Measurements from ENCODE around the gene PFKP.

Gene PFKP

DNA sequence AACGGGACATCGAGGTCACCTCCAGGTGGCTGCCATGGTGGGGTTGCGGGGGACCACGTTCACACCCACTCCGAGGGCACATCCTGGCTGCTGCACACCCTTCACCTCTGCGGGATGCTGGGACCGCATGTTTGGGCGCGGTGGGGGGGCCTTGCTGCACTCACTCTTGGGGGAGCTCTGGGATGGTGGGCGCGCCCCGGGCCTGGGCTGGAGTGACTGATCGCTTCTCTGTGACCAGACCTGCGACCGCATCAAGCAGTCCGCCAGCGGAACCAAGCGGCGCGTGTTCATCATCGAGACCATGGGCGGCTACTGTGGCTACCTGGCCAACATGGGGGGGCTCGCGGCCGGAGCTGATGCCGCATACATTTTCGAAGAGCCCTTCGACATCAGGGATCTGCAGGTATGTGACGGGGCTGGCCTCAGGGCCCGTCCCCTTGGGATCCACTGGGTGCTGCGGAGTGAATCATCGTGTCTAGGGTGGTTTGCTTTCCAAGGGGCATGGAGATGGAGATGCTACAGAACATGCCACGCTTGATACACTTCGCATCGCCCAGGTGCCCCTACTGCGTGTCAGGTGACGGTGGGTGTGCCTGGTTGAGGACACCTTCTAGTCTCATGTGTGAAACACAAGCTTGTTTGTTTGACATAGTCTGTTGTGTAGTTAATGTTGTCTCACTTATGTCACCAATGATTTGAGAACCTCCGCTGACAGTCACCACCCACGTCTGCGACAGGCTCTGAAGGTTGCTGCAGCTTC, 62.4 kb downstream of the PFKP start:
- H3K36me3 ChIP-seq (ENCODE audit: insufficient read depth, low read length) = peaks cover 25% of the 10 kb centered on the region
- no peak overlapping the region for H3K9ac ChIP-seq (ENCODE audit: low read depth, low read length)
- H3K4me1 ChIP-seq (ENCODE audit: insufficient read depth, low read length) = no peaks in the 10 kb centered on the region
- no peaks in the 10 kb centered on the region for H3K9me3 ChIP-seq (ENCODE audit: control insufficient read depth, insufficient read depth, low read length)

DNA sequence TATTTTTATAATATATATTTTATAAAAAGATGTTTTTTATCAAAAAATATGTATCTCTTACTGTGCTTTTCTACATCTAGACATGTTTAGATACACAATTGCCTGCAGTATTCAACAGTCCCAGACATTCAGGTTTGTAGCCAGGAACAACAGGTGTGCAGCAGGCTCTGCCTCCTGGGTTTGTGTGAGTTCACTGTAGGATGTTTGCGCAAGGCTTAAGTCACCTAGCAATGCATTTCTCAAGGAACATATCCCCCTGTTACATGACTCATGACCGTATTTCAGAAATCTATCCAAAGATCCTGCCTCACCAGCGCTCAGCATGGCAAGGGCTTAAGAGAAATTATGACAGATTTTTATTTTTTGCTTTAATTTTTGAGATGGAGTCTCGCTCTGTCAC, 63.8 kb downstream of the PFKP start:
- H3K4me1 ChIP-seq (ENCODE audit: insufficient read depth, low read length) = no peaks in the 10 kb centered on the region

DNA sequence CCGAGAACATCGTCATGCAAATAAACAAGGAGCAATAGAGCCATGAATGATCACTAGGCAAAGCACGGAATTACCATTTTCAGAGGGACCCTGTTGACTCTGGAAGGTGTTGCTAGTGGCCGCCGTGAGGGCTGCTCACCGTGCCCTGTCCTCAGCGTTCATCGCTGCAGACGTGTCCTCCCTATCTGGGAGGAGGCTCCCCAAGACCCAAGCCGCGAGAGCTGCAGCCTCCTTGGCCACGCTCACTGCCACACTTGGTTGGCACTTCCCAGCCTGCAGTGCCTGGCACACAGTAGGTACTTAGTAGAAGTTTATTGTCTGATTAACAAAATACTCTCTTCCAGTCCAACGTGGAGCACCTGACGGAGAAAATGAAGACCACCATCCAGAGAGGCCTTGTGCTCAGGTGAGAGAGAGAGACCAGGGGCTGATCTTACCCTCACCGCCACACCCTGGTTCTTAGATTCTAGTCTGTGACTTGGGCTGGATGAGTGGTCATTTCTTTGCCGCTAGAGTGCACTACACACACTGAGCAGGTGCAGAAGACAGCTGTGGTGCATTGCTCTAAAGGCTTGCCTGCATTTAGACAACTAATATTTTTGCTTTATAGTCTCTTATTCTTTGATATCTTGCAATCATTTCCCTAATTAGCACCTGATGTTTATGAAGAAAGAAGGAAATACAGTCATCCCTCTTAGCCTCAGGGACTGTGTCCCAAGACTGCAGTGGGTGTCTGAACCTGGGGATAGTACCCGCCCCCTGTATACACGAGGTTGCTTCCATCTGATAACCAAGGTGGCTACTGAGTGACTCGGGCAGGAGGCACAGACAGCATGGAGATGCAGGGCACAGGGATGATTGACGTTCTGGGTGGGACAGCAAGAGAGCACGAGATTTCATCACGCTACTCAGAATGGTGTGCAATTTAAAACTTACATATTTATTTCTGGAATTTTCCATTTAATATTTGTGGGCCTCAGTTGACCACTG, 65.0 kb downstream of the PFKP start:
- H3K4me1 ChIP-seq (ENCODE audit: insufficient read depth, low read length) = no peaks in the 10 kb centered on the region
- H3K9me3 ChIP-seq (ENCODE audit: control insufficient read depth, insufficient read depth, low read length) = no peaks in the 10 kb centered on the region
- no peak overlapping the region for H3K9ac ChIP-seq (ENCODE audit: low read depth, low read length)
- peaks cover 36% of the 10 kb centered on the region for H3K36me3 ChIP-seq (ENCODE audit: insufficient read depth, low read length)

More for the DNA sequence above, 63.8 kb downstream of the PFKP start:
- Histone ChIP-seq H3K9me3 (ENCODE audit: control insufficient read depth, insufficient read depth, low read length) (no peaks in the 10 kb centered on the region), H3K9ac (ENCODE audit: low read depth, low read length) (no peak overlapping the region), H3K36me3 (ENCODE audit: insufficient read depth, low read length) (peaks cover 33% of the 10 kb centered on the region)

DNA sequence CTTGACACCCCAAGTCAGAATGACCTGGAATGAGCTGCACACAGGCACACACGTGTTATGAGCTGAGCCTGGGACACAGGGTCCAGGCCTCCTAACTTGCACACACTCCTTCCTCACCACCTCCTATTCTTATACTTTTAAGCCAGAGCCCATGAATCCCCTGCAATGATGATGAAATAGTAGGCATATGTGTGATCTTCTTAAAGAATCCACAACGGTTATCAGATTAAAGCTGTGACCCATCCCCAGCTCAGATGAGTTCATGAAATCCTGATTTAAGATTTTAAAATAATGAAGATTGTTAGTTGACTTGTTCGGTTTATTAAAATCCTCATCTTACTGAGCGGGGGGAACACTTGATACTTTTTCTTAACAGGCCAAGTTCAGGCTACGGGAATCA, 66.6 kb downstream of the PFKP start:
- Histone ChIP-seq H3K9me3 (ENCODE audit: control insufficient read depth, insufficient read depth, low read length) (no peaks in the 10 kb centered on the region), H3K36me3 (ENCODE audit: insufficient read depth, low read length) (peaks cover 42% of the 10 kb centered on the region), H3K4me1 (ENCODE audit: insufficient read depth, low read length) (no peaks in the 10 kb centered on the region), H3K9ac (ENCODE audit: low read depth, low read length) (no peak overlapping the region)

DNA sequence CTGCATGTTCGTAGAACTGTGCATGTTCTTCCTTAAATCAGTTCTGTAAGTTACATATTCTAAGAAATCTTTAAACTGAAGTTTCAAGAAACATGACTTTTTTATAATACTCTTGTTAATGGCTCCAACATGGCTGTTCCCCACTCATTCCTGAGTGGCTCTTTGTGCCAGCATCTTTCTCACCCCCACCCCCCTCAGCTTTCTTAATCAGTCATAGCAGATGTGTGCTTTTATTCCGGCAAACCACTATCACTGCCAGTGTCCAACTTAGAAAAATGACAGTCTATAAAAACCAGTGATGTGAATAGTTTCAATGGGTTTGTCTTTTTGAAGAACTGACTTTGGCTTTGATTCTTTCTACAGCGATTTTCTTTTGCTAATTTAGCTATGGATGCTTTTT, 67.7 kb downstream of the PFKP start:
- Histone ChIP-seq H3K36me3 (ENCODE audit: insufficient read depth, low read length) (peaks cover 48% of the 10 kb centered on the region), H3K9me3 (ENCODE audit: control insufficient read depth, insufficient read depth, low read length) (no peaks in the 10 kb centered on the region)

DNA sequence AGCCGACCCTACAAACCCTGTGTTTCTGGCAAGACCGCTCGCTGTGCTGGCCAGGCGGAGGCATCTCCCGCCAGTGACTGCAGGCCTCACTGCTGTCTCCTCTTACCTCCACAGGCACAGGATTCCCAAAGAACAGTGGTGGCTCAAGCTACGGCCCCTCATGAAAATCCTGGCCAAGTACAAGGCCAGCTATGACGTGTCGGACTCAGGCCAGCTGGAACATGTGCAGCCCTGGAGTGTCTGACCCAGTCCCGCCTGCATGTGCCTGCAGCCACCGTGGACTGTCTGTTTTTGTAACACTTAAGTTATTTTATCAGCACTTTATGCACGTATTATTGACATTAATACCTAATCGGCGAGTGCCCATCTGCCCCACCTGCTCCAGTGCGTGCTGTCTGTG, 69.0 kb downstream of the PFKP start:
- Histone ChIP-seq H3K9me3 (ENCODE audit: control insufficient read depth, insufficient read depth, low read length) (no peaks in the 10 kb centered on the region), H3K4me1 (ENCODE audit: insufficient read depth, low read length) (no peaks in the 10 kb centered on the region), H3K36me3 (ENCODE audit: insufficient read depth, low read length) (peaks cover 52% of the 10 kb centered on the region), H3K9ac (ENCODE audit: low read depth, low read length) (no peak overlapping the region)

More for the DNA sequence above, 67.7 kb downstream of the PFKP start:
- Histone ChIP-seq H3K9ac (ENCODE audit: low read depth, low read length) (no peak overlapping the region), H3K4me1 (ENCODE audit: insufficient read depth, low read length) (no peaks in the 10 kb centered on the region)

DNA sequence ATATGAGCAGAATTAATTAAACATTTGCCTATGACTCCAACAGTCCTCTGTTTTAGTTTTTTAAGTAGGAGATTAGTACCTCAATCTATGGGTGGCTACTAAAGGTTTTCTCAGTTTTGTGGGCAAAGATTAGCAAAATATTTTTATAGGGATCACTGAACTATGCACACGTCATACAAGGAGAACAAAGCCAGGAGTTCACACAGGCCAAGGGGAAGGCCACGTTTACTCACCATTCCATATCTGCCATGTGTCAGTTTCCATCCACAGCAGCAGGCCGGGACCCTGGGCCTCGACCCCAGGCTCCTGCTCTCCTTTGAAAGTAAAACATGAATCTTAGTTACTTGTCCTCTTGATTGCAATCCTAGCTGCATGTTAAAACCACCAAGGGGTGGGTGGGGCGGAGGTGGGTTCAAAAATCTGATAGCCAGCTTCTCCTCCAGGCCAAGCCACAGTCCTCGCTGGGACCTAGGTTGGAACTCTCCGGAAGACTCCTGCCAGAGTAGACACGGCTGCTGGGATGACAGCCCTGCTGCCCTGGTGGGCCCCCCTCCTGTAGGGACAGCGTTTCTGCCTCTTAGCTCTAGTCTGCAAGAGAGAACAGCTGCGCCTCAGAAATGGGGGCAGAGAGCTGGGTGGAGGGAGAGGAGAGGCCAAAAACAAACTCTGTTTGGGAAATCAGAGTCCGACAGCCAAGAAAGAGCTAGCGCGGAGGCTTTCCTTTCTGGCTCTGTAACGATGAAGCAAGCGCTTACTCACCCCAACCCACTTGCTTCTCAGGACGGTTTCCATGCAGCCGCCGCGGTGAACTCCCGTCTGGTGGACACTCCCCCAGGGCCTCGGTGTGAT, 69.6 kb downstream of the PFKP start:
- Histone ChIP-seq H3K9me3 (ENCODE audit: control insufficient read depth, insufficient read depth, low read length) (no peaks in the 10 kb centered on the region), H3K36me3 (ENCODE audit: insufficient read depth, low read length) (peaks cover 47% of the 10 kb centered on the region), H3K9ac (ENCODE audit: low read depth, low read length) (no peak overlapping the region), H3K4me1 (ENCODE audit: insufficient read depth, low read length) (no peaks in the 10 kb centered on the region)

DNA sequence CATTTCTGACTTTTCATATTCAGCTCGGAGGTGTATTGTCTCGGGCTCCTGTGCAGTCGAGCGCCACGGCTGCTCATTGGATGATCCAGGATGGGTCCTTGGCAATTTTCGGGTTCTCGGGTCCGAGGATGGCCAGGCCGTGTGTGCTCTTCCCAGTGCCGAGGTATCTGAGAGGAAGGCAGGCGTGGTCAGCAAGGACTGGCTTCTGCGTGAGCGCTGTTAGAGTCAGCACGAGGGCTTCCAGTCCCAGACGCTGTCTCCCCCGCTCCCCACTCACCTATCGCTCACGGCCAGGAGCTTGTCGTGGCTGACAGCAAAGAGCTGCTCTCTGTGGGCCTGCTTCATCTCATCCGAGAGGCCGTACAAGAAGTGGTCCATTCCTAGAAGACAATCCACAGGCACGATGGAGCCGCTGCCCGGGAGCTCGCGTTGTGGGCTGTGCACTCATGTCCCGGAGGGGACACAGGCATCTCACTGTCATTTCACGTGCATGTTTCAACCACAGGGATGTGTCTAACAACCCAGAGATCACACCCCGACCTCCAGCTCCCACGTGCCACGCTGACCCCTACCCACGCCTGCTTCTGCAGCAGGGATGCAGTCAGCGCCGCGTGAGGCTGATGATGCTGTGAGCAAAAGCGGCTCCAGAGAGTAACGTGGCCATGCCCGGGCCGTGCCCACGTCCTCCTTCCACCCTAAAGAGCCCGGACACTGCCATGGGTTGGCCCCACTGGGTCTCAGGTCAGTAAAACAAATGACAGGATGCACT, 70.8 kb downstream of the PFKP start:
- Histone ChIP-seq H3K9me3 (ENCODE audit: control insufficient read depth, insufficient read depth, low read length) (no peaks in the 10 kb centered on the region), H3K4me1 (ENCODE audit: insufficient read depth, low read length) (no peaks in the 10 kb centered on the region), H3K9ac (ENCODE audit: low read depth, low read length) (no peak overlapping the region), H3K36me3 (ENCODE audit: insufficient read depth, low read length) (peaks cover 39% of the 10 kb centered on the region)

DNA sequence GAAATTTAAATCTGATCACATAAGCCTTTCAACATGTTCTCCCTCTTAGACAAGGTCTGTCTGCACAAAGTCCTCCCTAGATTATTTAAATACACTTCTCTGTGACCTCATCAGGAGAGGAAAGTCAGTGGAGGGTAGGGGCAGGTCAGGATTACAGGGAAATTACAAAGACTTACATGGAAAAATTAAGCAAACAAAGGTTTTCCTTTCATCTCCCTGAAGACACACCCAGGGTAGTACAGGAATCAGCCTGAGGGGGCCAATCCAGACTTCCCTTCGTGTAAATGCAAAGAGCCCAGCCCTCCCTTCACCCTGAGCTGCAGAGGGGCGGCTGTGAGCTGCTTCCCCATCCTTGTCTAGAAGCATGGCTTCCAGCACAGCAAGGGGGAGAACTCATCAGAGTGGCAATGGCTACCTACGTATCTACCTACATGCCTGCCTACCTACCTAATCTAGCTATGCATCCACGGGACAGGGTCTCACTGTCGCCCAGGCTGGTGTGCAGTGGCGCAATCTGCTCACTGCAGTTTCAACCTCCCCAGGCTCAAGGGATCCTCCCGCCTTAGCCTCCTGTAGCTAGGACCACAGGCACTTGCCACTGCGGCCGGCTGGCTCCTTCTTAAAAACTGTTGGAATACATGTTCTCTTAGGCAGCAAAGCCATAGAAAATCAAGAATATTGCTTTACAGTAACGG, 72.0 kb downstream of the PFKP start:
- peaks cover 41% of the 10 kb centered on the region for H3K36me3 ChIP-seq (ENCODE audit: insufficient read depth, low read length)
- no peaks in the 10 kb centered on the region for H3K4me1 ChIP-seq (ENCODE audit: insufficient read depth, low read length)
- H3K9me3 ChIP-seq (ENCODE audit: control insufficient read depth, insufficient read depth, low read length) = no peaks in the 10 kb centered on the region
- no peak overlapping the region for H3K9ac ChIP-seq (ENCODE audit: low read depth, low read length)

DNA sequence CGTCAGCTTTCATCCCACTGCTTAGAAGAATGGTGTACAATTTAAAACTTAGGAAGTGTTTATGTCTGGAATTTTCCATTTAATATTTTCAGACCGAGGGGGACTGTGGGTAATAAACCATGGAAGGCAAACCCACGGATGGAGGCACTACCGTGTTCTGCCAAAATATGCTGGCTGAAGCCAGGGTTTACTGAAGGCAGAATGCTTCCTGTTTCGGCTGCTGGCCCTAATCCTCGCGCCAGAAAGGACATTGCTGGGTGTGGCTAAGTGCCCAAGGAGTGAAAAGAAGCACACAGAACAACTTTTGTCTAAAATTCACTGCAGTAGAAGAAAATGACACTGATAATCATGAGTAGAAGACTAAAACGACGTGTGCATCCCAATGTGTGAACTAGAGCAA, 72.9 kb downstream of the PFKP start:
- peaks cover 37% of the 10 kb centered on the region for H3K36me3 ChIP-seq (ENCODE audit: insufficient read depth, low read length)
- no peaks in the 10 kb centered on the region for H3K9me3 ChIP-seq (ENCODE audit: control insufficient read depth, insufficient read depth, low read length)
- H3K4me1 ChIP-seq (ENCODE audit: insufficient read depth, low read length) = no peaks in the 10 kb centered on the region
- H3K9ac ChIP-seq (ENCODE audit: low read depth, low read length) = no peak overlapping the region

DNA sequence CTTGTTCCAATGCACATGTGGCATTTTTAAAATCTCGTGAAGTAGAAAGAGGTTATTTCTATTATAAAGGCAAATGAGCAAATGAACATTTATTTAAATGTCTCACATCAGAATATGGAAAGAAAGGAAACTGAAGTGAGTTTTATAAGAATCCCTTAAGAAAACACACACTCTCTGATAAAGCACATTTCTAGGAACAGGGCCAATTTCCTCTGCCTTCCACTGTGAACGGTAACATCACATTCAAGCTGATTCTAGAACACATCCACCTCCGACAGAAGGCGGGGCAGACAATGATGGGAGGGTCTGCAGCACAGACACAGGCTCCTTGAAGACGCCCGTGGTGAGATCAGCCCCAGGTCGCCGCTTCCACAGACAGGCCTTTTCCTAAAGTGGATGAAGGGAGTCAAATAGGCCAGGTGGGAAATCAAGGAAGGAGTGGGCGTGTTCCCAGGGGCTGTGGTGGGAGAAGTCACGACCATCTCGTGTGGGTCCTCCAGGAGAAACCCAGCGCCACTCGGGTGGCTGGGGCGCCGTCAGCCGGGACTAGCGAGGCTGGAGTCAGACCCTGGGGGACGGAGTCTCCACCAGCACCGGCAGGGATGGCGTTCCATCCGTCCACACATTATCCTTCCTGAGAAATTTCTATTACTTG, 74.1 kb downstream of the PFKP start:
- Histone ChIP-seq H3K36me3 (ENCODE audit: insufficient read depth, low read length) (peaks cover 37% of the 10 kb centered on the region), H3K9me3 (ENCODE audit: control insufficient read depth, insufficient read depth, low read length) (no peaks in the 10 kb centered on the region), H3K4me1 (ENCODE audit: insufficient read depth, low read length) (no peaks in the 10 kb centered on the region), H3K9ac (ENCODE audit: low read depth, low read length) (no peak overlapping the region)

DNA sequence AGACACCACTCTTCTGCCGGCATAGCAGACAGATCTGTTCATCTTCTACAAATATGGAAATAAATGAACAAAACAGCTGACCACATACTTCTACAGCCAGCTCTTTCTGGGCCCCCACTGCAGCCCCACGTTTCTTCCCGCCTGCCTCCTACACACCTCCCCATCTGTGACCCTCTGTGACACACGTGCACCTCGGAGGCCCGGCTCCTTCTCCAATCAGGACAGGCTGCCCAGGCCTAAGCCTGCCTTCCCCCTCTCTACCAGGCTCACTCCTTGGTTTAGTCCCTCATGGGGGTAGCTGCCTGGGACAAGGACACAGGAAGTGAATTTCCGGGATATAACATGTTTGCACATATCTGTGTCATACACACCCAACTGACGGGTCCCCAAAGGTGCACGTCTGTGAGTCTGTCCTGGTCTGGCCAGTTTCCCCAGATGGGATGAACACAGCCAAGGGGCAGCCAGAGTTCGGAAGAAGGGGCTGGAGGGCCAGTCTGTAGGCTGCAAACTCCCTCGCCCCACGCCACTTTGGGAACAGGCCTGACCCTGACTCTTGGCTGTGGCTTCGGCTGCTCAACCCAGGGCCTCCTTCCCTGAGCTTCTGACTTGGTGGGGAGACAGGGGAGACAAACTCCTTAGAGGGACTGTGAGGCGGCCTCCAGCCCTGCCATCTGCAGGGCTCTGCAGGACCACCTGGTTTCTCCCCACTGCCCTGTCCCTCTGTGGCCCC, 75.0 kb downstream of the PFKP start:
- H3K4me1 ChIP-seq (ENCODE audit: insufficient read depth, low read length) = no peaks in the 10 kb centered on the region
- H3K9ac ChIP-seq (ENCODE audit: low read depth, low read length) = no peak overlapping the region
- H3K9me3 ChIP-seq (ENCODE audit: control insufficient read depth, insufficient read depth, low read length) = no peaks in the 10 kb centered on the region
- H3K36me3 ChIP-seq (ENCODE audit: insufficient read depth, low read length) = peaks cover 36% of the 10 kb centered on the region
